CD4-positive, CD25-positive, alpha-beta regulatory T cell (primary cell): ENCODE results near the gene FBRSL1. TPM values are rescaled to one million over a fixed set of nuclear protein-coding genes. Genes with fewer than 3 reads are reported as not detected.

ENCODE experiments used
- ATAC-seq, 2 donors: fragments of 150-1000 bp; cut with Tn5 transposase; one replicate each; pipeline ENCODE4 v1.10.0; 2021; ENCODE audit warnings: low read depth in 2 of 2, moderate number of reproducible peaks in 2 of 2, moderate library complexity in 1 of 2
- DNase-seq, 3 donors: peaks; one replicate each; pipeline versions ENCODE4 v3.0.0 to v3.0.0-alpha.2; 2012 to 2022; ENCODE audit warnings: mixed read lengths in 1 of 3
- H3K27ac ChIP-seq: one replicate; pipeline ENCODE4 v1.7.0; 2013; ENCODE audit warnings: mild to moderate bottlenecking, low read length; ENCODE audit not compliant: insufficient read depth, poor library complexity, severe bottlenecking
- H3K27me3 ChIP-seq: one replicate; pipeline ENCODE4 v1.7.0; 2013; ENCODE audit warnings: low read length; ENCODE audit not compliant: control insufficient read depth, insufficient read depth
- H3K36me3 ChIP-seq: one replicate; pipeline ENCODE4 v1.7.0; 2013; ENCODE audit warnings: mild to moderate bottlenecking, low read length, moderate library complexity; ENCODE audit not compliant: control insufficient read depth, insufficient read depth
- H3K4me1 ChIP-seq: 2 replicates; pipeline ENCODE4 v1.7.0; 2013; ENCODE audit warnings: mild to moderate bottlenecking, low read length; ENCODE audit not compliant: insufficient read depth, control insufficient read depth, poor library complexity, severe bottlenecking
- H3K4me3 ChIP-seq: one replicate; pipeline ENCODE4 v1.7.0; 2013; ENCODE audit warnings: low read depth, mild to moderate bottlenecking, low read length, moderate library complexity
- H3K9me3 ChIP-seq, 2 experiments: 1 replicate in 1 of 2; 2 replicates in 1 of 2; pipeline ENCODE4 v1.7.0; 2013; ENCODE audit warnings: low read length in 2 of 2, mild to moderate bottlenecking in 1 of 2, moderate library complexity in 1 of 2; ENCODE audit not compliant: control insufficient read depth in 2 of 2
- H3K27ac Mint-ChIP-seq, 3 donors: one replicate each; pipeline ENCODE4 v1.8.0; 2020 to 2022; ENCODE audit warnings: mild to moderate bottlenecking in 3 of 3, mixed read lengths in 3 of 3, moderate library complexity in 2 of 3
- H3K27me3 Mint-ChIP-seq: one replicate; pipeline ENCODE4 v1.8.0; 2022; ENCODE audit warnings: mild to moderate bottlenecking, mixed read lengths
- H3K36me3 Mint-ChIP-seq: one replicate; pipeline ENCODE4 v1.8.0; 2020; ENCODE audit warnings: mixed read lengths
- H3K4me1 Mint-ChIP-seq, 4 donors: one replicate each; pipeline ENCODE4 v1.8.0; 2020 to 2022; ENCODE audit warnings: mixed read lengths in 4 of 4, mild to moderate bottlenecking in 1 of 4
- H3K4me3 Mint-ChIP-seq, 4 donors: one replicate each; pipeline ENCODE4 v1.8.0; 2020 to 2022; ENCODE audit warnings: mild to moderate bottlenecking in 4 of 4, mixed read lengths in 4 of 4, moderate library complexity in 3 of 4
- H3K9me3 Mint-ChIP-seq, 7 donors: one replicate each; pipeline ENCODE4 v1.8.0; 2020 to 2022; ENCODE audit warnings: mixed read lengths in 7 of 7, mild to moderate bottlenecking in 3 of 7, moderate library complexity in 2 of 7
- polyA plus RNA-seq, 4 donors: library from polyadenylated mRNA; unstranded; fragments of 300-500 nt; fragmentation: Illumina TruSeq; gene quantifications; one replicate each; pipeline ENCODE4 v1.2.3, GENCODE V29; 2021
- total RNA-seq: library from RNA; stranded (reverse); gene quantifications from one replicate; pipeline ENCODE4 v1.2.3, GENCODE V29; 2022

Gene FBRSL1
- total and polyA plus RNA-seq, 5 donors from 2014 or later: 0.16 to 94.6 (median 0.34) TPM

DNA sequence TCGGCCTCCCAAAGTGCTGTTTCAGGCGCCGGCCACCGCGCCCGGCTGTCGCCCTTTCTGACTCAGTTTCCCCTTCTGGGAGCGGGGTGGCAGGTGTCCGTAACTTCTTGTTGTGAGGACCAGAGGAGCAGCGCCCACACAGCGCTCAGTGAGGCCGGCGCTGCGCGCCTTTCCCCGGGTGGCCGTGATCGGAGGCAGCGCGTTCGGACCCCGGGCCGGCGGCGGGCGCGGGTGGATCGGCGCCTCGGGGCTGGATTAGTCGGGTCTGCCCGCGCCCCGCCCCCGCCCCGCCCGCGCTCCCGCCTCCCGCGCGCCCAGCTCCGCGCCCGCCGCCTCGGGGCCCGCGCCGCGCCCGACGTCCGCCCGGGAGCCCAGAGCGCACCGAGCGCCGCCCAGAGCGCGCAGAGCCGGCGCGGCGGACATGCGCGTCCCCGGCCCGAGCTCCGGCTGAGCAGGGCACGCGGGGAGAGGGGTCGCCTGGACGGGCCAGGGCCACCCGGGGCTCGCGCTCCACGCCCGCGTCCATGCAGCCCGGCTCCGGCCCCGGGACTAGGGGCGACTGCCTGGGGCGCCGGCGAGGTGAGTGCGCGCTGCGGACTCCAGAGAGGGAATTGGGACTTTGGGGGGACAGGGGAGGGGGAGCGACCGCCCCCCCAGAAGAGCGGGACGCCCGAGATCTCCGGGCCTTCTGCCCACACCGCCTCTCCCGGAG is 69.9 kb downstream of the FBRSL1 start:
- H3K27ac Mint-ChIP-seq: no peak overlapping the region
- Histone ChIP-seq H3K4me1 (peaks cover 28% of the 10 kb centered on the region), H3K36me3 (no peaks in the 10 kb centered on the region), H3K4me3 (no peak overlapping the region), H3K27me3 (no peaks in the 10 kb centered on the region), H3K9me3 (no peaks in the 10 kb centered on the region), H3K27ac (no peak overlapping the region)
- ATAC-seq (peak; percentile 35 to 38), DNase-seq (peak in 2 of 3 donors; percentile 25 to 57)
- H3K9me3 Mint-ChIP-seq: peaks cover 0 to 2% (median 0%) of the 10 kb centered on the region in 7 donors
- peaks cover 3% of the 10 kb centered on the region for H3K36me3 Mint-ChIP-seq
- H3K27me3 Mint-ChIP-seq: peaks cover 13% of the 10 kb centered on the region
- H3K4me1 Mint-ChIP-seq: peaks cover 0 to 29% (median 7%) of the 10 kb centered on the region in 4 donors
- peak overlapping the region in 3 of 4 donors; percentile 71 to 81 (median 80) for H3K4me3 Mint-ChIP-seq

DNA sequence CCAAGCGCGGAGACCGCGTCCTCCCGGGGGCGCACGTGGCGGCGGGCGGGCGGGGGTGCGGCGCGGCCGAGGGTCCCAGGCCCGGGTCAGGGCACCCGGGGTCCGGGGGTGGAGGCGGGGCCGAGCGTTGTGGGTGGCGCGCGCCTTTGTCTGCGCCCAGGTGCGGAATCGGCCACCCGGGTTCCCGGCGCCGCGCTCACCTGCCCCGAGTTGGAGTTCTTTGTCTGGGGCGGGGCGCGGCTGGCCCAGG is 70.3 kb downstream of the FBRSL1 start:
- H3K27me3 Mint-ChIP-seq: peaks cover 13% of the 10 kb centered on the region
- peak in 1 of 2 donors; percentile 15 for ATAC-seq
- Histone ChIP-seq H3K9me3 (no peaks in the 10 kb centered on the region), H3K4me3 (no peak overlapping the region), H3K27ac (no peak overlapping the region), H3K4me1 (peaks cover 28% of the 10 kb centered on the region), H3K27me3 (no peaks in the 10 kb centered on the region), H3K36me3 (no peaks in the 10 kb centered on the region)
- peaks cover 7% of the 10 kb centered on the region for H3K36me3 Mint-ChIP-seq
- H3K27ac Mint-ChIP-seq: no peak overlapping the region
- peak in 1 of 3 donors; percentile 28 for DNase-seq
- H3K4me1 Mint-ChIP-seq: peaks cover 0 to 29% (median 7%) of the 10 kb centered on the region in 4 donors
- H3K4me3 Mint-ChIP-seq: no peak overlapping the region
- peaks cover 0 to 2% (median 0%) of the 10 kb centered on the region in 7 donors for H3K9me3 Mint-ChIP-seq

DNA sequence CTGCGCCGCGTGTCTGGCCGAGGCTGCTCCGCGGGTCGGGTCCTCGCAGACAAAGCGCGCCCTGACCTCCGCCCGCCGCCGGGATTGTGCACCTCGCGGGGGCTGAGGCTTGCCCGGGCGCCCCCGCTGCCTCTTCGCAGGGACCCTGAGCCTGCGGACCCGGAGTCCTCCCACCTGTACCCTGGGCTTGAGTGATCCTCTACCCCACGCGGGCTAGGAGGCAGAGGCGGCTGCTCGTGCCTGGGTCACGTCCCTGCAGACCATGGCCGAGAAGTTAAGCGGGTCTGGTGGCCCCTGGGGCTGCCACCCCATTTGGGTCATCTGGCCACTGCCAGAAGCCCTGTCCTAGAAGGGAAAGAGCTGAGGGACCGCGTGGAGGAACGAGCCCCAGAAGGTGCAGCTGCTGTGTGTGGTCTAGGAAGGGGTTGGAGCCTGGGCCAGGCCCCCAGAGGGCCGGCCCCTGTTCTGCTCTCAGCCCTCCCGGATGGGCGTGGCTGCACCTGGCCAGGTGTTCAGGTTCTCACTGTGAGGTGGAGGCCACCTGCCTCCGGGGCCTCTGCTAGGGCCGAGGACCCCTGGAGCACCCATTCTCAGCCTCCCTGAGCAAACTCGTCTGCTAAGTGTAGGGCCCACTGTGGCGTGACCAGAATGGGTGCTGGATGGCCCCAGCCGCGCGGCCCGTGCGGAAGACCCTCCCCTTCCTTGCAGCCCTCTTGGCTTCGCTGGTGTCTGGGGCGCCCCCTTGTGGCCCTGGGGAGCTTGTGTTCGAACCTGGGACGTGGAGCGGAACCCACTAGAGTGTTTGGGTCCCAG is 70.9 kb downstream of the FBRSL1 start:
- no peak overlapping the region for H3K27ac Mint-ChIP-seq
- Histone ChIP-seq H3K27ac (no peak overlapping the region), H3K36me3 (no peaks in the 10 kb centered on the region), H3K4me1 (peaks cover 28% of the 10 kb centered on the region), H3K9me3 (no peaks in the 10 kb centered on the region), H3K4me3 (no peak overlapping the region), H3K27me3 (no peaks in the 10 kb centered on the region)
- peaks cover 13% of the 10 kb centered on the region for H3K27me3 Mint-ChIP-seq
- H3K4me3 Mint-ChIP-seq: peak overlapping the region in 3 of 4 donors; percentile 73 to 78 (median 75)
- H3K9me3 Mint-ChIP-seq: no peaks in the 10 kb centered on the region
- peaks cover 8% of the 10 kb centered on the region for H3K36me3 Mint-ChIP-seq
- peaks cover 0 to 29% (median 7%) of the 10 kb centered on the region in 4 donors for H3K4me1 Mint-ChIP-seq
- DNase-seq (peak; percentile 53 to 73 (median 62)), ATAC-seq (peak; percentile 36)

Other genes with a start within 250 kb of the FBRSL1 start
- gene GALNT9, start 160.6 kb upstream of the FBRSL1 start, total RNA-seq: 0.69 TPM
- under 1 TPM in 2 of 4 donors, not detected in 2; 0.37 to 0.64 TPM for gene GALNT9, start 160.6 kb upstream of the FBRSL1 start, polyA plus RNA-seq
- not detected for gene LRCOL1, start 120.4 kb downstream of the FBRSL1 start, total RNA-seq
- not detected for gene LRCOL1, start 120.4 kb downstream of the FBRSL1 start, polyA plus RNA-seq
- not detected for gene P2RX2, start 128.6 kb downstream of the FBRSL1 start, total RNA-seq
- not detected for gene P2RX2, start 128.6 kb downstream of the FBRSL1 start, polyA plus RNA-seq
- 51.1 TPM for gene POLE, start 197.2 kb downstream of the FBRSL1 start, total RNA-seq
- gene POLE, start 197.2 kb downstream of the FBRSL1 start, polyA plus RNA-seq: 1 to 10 TPM; 2.4 to 4.1 (median 3.3) TPM
- gene PXMP2, start 197.4 kb downstream of the FBRSL1 start, total RNA-seq: 3.5 TPM
- gene PXMP2, start 197.4 kb downstream of the FBRSL1 start, polyA plus RNA-seq: 10 to 100 TPM; 12.6 to 20.3 (median 16.3) TPM
- gene PGAM5, start 220.7 kb downstream of the FBRSL1 start, total RNA-seq: 25.3 TPM
- 10 to 100 TPM; 17.5 to 19.6 (median 19.3) TPM for gene PGAM5, start 220.7 kb downstream of the FBRSL1 start, polyA plus RNA-seq